Measurements from ENCODE around the gene IKBIP. TPM values are rescaled to one million over a fixed set of nuclear protein-coding genes. Genes with fewer than 3 reads are reported as not detected.

The IKBIP gene
- total RNA-seq, 1 experiment from 2014 or later: 16.5 TPM

DNA sequence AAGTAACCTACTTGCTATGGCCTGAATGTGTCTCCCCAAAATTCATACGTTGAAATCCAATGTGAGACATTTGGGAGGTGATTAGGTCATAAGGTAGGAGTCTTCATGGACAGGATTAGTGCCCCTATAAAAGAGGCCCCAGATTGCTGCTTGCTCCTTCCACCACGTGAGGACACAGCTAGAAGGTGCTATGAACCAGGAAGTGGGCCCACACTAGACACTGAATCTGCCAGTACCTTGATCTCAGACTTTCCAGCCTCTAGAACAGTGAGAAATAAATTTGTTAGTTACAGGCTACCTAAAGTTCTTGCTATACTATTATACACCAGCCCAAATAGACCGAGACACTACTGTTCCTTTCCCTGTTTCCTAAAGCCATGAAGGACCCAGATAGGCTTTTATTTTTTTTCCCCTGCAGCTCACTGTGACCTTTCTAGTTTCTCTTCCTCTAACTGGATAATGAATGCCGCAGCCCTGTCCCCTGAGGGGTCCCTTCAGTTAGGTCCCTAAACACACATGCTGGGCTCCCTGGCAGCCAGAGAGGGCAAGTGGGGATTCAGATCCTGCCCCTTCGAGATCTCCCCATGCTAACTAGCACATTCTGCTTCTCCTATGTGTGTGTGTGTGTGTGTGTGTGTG lies 31.8 kb downstream of the IKBIP start:
- H4K5ac ChIP-seq (ENCODE audit: insufficient read length, low read depth, low read length): no peak overlapping the region
- no peak overlapping the region for H2BK120ac ChIP-seq (ENCODE audit: low read depth, low read length, poor library complexity, severe bottlenecking)
- H3K4me1 ChIP-seq (ENCODE audit: insufficient read depth, low read length): no peaks in the 10 kb centered on the region
- WGBS (ENCODE audit: extremely low coverage, insufficient read length, low lambda C conversion rate): no CpG with 5 or more reads among the region's 5 CpGs
- H3K36me3 Mint-ChIP-seq (ENCODE audit: insufficient read depth in 1 of 3, low read depth in 3 of 3): no peaks in the 10 kb centered on the region
- H3K4me1 Mint-ChIP-seq: peaks cover 4 to 6% of the 10 kb centered on the region in 2 experiments; a peak in 2 of 4 replicates
- TF ChIP-seq, protein P1, sequence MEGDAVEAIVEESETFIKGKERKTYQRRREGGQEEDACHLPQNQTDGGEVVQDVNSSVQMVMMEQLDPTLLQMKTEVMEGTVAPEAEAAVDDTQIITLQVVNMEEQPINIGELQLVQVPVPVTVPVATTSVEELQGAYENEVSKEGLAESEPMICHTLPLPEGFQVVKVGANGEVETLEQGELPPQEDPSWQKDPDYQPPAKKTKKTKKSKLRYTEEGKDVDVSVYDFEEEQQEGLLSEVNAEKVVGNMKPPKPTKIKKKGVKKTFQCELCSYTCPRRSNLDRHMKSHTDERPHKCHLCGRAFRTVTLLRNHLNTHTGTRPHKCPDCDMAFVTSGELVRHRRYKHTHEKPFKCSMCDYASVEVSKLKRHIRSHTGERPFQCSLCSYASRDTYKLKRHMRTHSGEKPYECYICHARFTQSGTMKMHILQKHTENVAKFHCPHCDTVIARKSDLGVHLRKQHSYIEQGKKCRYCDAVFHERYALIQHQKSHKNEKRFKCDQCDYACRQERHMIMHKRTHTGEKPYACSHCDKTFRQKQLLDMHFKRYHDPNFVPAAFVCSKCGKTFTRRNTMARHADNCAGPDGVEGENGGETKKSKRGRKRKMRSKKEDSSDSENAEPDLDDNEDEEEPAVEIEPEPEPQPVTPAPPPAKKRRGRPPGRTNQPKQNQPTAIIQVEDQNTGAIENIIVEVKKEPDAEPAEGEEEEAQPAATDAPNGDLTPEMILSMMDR (conservative IDR thresholded peaks at IDR 0.05): no peak
- no peak overlapping the region for H2BK12ac ChIP-seq (ENCODE audit: insufficient read length, low read depth, low read length)
- H3K23ac ChIP-seq (ENCODE audit: insufficient read length, low read depth, low read length): no peak overlapping the region
- no peaks in the 10 kb centered on the region for H3K23me2 ChIP-seq (ENCODE audit: insufficient read length, low read depth, low read length, poor library complexity, severe bottlenecking)
- no peak overlapping the region for H3T11ph ChIP-seq (ENCODE audit: low read length)
- no peaks in the 10 kb centered on the region for H4K20me1 ChIP-seq (ENCODE audit: control insufficient read depth, insufficient read depth, insufficient read length)
- H3K4me3 Mint-ChIP-seq: no peak overlapping the region; a peak in 1 of 5 replicates
- no peak overlapping the region for H3K4ac ChIP-seq (ENCODE audit: low read depth, low read length)
- no peaks in the 10 kb centered on the region for H3K79me2 ChIP-seq (ENCODE audit: insufficient read depth, low read length)
- no peak overlapping the region for H2AFZ ChIP-seq (ENCODE audit: low read length)
- H3K27ac Mint-ChIP-seq: no peak overlapping the region; a peak in 2 of 7 replicates
- DNase-seq: no peak
- no peaks in the 10 kb centered on the region for H3K79me1 ChIP-seq (ENCODE audit: insufficient read depth, low read depth, low read length, poor library complexity, severe bottlenecking)
- no peak overlapping the region for H2BK20ac ChIP-seq (ENCODE audit: low read depth, low read length, poor library complexity, severe bottlenecking)
- H4K8ac ChIP-seq (replicated peaks; ENCODE audit: insufficient read length, low read depth, low read length): no peak overlapping the region
- no peaks in the 10 kb centered on the region for H3K9me3 Mint-ChIP-seq
- H3K4me2 ChIP-seq (ENCODE audit: insufficient read depth, insufficient read length, low read length): no peak overlapping the region
- no peak overlapping the region for H3K56ac ChIP-seq (ENCODE audit: insufficient read length, low read depth, low read length)
- H3K18ac ChIP-seq (ENCODE audit: insufficient read length, low read depth, low read length): no peak overlapping the region
- H2BK15ac ChIP-seq (ENCODE audit: low read depth, low read length): no peak overlapping the region
- H3K9ac ChIP-seq (ENCODE audit: extremely low read depth, insufficient read length, low read length): no peak overlapping the region
- H2AK5ac ChIP-seq (ENCODE audit: insufficient read length, low read length): no peak overlapping the region
- no peaks in the 10 kb centered on the region; the same call in 1 of the 2 replicates for H3K27me3 Mint-ChIP-seq (ENCODE audit: low read depth)
- H3K14ac ChIP-seq (ENCODE audit: insufficient read depth, low read length): no peak overlapping the region
- H3K27me3 ChIP-seq (ENCODE audit: insufficient read depth, low read length): no peaks in the 10 kb centered on the region
- H2BK5ac ChIP-seq (ENCODE audit: insufficient read length, low read length): no peak overlapping the region
- H3K27ac ChIP-seq (ENCODE audit: insufficient read length, low read depth, low read length): no peak overlapping the region
- H4K91ac ChIP-seq (ENCODE audit: insufficient read length, low read depth, low read length): no peak overlapping the region
- no peaks in the 10 kb centered on the region for H3K9me3 ChIP-seq (ENCODE audit: control insufficient read depth, low read depth, low read length)

Measured in H9 (cell line).